ENCODE data around the gene ENAH. TPM values are rescaled to one million over a fixed set of nuclear protein-coding genes. Genes with fewer than 3 reads are reported as not detected.
A peak's percentile ranks its signal among the peaks of the same experiment; 100 is the strongest.
"Not testable (repeated sequence)": the region's sequence is repeated elsewhere in the genome, so short reads cannot be mapped to it uniquely, and the experiment has no call there.

ENAH gene
- total RNA-seq, 2 donors from 2014 or later = 73.4 to 79.0 TPM

DNA sequence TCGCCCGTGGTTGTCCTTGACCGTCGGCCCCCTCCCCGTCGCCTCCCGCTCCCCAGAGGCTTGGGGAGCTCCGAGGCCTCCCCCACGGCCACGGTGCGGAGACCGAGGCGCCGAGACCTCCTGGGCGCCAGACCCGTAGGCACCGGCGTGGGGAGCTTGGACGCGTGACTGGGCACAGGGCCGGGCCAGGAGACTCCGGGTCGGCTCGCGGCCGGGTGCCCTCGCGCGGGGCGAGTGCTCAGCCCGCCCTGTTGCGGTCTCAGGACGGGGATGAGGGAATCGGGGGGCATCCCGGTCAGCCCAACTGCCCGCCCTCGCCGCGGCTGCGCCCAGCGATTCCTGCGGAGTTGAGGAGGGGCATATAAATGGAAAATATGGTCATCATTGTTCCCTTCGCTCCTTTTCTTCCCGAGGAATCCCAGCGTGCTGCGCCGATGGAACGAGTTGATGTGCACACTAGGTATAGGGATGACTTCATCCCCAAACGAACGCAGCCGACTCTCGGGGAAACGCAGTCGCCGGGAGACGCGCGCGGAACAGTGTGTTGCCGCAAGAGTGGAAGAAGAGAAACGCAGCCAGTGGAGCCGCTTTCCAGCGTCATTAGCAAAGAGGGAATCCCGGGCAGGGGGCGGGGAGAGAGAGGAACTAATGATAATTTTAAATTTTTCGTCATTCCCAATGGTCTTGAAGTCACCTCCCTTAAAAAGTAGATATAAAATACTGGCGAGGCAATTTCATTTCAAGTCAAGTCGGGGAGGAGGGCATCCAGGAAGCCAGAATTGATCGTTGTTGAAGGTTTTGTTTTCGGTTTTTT lies 747 bp upstream of the ENAH start:
- peak; percentile 77 for DNase-seq
- intact Hi-C loops (cut with DNase I) = loop anchor here in 1 of 2 donors (5.0 kb wide), 1 partner anchor 114 kb away; no protein-coding TSS in a partner anchor
- ATAC-seq = peak; percentile 43 to 62

DNA sequence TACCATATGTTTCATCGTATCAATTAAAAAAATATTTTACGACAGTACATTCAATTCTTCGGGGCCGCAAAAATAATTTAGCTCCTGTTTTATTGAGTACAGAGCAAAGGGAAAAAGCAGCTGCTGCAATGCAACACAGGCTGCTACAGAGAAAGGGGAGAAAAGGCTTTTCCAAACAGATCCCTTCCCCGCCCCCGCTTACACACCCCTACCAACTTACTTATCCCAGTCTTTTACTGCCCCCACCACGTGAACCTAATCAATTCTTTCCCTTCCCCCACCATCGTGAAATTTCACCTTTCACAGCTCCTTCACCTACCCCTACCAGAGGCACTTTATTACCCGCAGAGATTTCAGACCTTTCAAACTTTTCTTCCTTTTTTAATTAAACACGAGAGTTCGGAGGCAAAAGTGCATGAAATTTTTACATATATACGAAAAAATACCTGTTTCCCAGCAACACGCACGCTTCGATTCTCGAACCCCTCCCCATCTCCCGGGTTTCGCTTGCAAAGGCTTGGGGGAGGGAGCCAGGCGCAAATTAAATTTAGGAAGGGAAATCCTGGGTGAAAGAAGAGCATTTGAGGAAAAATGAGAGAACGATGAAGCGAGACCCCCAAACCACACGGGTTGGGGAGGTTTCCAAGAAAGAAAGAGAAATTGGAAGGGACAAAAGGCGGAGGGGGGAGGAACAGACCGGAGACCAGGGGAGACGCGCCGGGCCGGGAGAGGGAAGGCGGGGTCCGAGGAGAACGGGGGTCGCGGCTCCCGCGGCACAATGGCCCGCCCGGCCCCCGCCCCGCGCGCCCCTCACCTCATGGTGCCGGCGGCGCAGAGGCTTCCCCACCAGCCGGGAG lies 823 bp downstream of the ENAH start:
- no peak for DNase-seq

DNA sequence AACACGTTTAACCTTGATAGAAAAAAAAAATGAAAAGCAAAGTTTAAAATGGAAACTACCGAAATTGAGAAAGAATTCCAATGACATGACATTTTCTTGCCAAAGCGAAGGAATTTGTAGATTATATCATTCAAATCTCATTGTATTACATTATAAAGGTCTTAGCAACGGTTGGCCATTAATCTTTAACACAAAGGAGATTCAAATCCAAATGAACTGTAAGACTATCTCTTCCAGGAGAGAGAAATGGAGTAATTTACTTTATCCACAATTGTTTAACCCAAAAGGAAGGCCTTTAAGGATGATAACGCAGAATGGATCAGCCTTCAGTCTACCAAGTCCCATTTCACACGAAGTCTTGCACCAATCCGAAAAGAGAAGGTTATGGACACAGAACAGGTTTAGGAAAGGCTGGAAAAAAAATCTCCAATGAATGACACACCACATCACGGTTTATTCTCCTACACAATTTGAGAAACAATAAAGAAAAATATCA lies 1.5 kb downstream of the ENAH start:
- no peak for DNase-seq
- ATAC-seq = no peak
- intact Hi-C loops (cut with DNase I) = loop anchor here in 1 of 2 donors (5.0 kb wide), 1 partner anchor 116 kb away; no protein-coding TSS in a partner anchor

More for the DNA sequence above, 823 bp downstream of the ENAH start:
- peak; percentile 3 to 4 for ATAC-seq
- intact Hi-C loops (cut with DNase I) = loop anchor here in 1 of 2 donors (5.0 kb wide), 1 partner anchor 115 kb away; no protein-coding TSS in a partner anchor

DNA sequence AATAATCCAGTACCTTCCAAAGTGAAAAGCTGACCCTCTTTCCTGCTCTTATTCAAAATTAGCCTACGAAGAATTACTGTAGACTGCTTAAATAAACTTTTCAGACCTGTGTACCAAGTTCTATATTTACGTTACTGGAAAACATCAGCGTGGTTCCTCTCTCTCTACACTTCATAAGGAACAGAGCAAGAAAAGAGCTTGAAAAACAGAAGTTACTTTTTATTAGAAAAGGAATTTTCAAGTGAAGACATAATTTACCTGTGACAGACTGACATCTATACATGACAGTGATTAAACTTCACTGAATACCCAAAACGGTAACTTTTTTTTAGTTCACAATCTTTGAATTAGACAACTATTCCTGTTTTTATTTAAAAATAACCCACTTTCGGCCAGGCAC lies 2.7 kb downstream of the ENAH start:
- no peak for DNase-seq
- ATAC-seq = no peak
- intact Hi-C loops (cut with DNase I) = loop anchor here in 1 of 2 donors (5.0 kb wide), 1 partner anchor 117 kb away; no protein-coding TSS in a partner anchor

DNA sequence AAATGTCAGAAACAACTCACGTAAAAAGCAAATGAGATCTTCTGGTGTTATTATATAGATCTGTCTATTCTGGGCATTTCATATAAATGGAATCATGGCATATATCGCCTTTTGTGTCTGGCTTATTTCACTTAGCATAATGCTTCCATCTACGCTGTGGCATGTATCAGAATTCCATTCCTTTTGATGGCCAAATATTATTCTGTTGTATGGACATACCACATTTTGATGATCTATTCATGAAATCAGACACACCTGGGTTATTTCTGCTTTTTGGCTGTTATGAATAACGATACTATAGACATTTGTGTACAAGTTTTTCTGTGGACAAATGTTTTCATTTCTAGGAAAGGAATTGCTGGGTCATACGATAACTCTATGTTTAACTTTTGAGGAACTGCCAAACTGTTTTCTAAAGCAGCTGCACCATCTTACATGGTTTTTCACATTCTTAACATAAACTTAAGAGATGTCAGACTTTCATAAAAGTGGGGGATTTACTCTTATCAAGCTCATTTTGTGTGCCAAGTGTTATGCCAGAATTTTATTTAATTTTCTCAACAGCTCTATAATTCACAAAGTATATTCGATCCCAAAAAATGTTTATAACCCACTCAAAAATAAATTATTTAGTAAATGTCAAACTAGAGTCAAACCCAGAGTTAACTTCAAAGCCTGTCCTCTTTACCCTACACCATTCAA lies 7.6 kb downstream of the ENAH start:
- DNase-seq = no peak
- intact Hi-C loops (cut with DNase I) = loop anchor here in 1 of 2 donors (10.0 kb wide), 1 partner anchor 51 kb away; no protein-coding TSS in a partner anchor
- no peak for ATAC-seq

DNA sequence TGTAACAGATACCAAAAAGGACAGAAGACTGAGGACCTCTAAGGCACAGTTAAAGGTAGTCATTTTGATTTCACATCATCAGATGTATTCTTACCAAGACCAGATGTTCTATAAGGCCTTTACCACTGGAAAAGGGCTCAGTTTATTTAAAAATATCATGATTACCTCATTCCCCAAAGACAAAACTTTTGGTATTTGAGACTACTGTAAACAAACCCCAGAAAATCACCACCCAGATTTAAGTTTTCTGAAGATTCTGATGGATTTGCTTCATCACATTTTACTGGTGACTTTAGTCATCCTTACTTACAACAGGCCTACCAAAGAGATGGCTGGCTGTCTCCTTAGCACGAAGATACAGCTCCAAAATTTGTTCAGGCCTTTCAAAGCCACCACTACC lies 8.3 kb downstream of the ENAH start:
- DNase-seq = no peak

DNA sequence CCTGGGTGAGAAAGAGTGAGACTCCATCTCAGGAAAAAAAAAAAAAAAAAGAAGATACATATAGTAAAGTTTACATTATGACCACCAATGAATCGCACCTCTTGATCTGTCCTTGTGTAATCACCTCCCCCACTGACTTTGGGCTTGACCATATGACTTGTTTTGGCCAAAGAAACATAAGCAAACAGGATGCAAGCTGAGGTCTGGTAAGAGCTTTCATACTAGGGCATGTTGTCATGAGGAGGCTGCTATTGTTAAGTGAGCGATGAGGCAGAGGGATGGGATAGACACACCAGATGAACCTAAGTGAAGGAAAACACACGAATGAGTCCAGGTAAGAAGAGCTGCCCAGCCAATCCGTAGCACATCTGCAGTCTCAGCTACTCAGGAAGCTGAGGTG lies 10.7 kb downstream of the ENAH start:
- intact Hi-C loops (cut with DNase I) = loop anchor here in 1 of 2 donors (10.0 kb wide), 1 partner anchor 47 kb away; no protein-coding TSS in a partner anchor

More for the DNA sequence above, 8.3 kb downstream of the ENAH start:
- ATAC-seq = no peak
- intact Hi-C loops (cut with DNase I) = loop anchor here in 1 of 2 donors (10.0 kb wide), 1 partner anchor 50 kb away; no protein-coding TSS in a partner anchor

DNA sequence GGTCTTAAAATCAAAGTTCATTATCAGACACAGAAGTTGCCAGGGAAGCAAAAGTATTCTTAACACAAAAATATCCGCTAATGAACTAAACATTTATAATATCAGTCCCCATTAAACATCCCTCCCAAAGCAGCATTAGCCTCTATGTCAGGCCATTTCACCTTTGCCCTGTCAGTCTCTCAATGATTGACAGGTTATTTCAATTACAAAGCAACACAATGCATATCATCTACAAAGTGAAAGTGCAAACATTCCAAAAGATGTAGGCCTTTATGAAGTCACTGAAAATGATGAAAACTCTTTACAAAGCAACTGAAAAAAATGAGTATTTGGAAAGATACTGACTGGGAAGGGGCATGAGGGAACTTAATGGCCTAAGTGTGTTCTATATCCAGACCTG lies 14.1 kb downstream of the ENAH start:
- intact Hi-C loops (cut with DNase I) = no loop called here
- no peak for DNase-seq
- no peak for ATAC-seq

More for the DNA sequence above, 10.7 kb downstream of the ENAH start:
- ATAC-seq = no peak
- DNase-seq = no peak

DNA sequence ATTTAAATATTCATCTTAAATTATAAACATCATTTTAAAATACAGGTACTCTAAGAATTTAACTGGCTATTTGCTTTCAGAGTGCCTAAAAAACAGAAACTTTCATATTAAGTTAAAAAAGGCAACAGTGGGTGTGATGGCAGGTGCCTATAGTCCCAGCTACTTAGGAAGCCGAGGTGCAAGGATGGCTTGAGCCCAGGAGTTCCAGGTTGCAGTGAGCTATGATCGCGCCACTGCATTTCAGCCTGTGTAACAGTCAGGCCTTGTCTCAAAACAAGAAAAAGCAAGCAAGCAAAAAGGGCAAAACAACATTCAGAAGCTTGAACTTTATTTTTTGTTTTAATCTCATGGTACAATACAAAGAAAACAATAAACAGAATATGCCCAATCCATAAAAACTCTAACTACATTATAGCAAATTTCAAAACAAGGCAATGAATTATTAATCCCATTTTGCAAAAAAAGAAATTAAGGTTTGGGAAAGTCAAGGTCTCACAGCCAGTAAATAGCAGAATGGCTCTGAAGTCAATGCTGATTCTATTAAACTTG lies 15.2 kb downstream of the ENAH start:
- DNase-seq (no peak), ATAC-seq (no peak)
- intact Hi-C loops (cut with DNase I) = no loop called here

DNA sequence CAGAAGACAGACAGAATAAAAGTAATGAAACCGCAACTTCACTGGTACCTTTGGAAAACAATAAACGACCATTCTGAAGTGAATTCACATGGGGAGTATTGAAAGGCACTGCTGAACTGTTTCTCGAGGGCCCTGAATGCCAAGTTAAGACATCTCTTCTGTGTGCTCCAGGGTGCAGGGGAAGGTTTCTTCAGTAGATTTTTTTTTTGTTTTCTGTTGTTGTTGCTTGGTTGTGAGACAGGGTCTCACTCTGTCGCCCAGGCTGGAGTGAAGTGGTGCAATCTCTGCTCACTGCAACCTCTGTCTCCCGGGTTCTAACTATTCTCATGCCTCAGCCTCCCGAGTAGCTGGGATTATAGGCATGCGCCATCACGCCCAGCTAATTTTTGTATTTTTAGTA lies 15.9 kb downstream of the ENAH start:
- intact Hi-C loops (cut with DNase I); DNase-seq; ATAC-seq: not testable (repeated sequence)

DNA sequence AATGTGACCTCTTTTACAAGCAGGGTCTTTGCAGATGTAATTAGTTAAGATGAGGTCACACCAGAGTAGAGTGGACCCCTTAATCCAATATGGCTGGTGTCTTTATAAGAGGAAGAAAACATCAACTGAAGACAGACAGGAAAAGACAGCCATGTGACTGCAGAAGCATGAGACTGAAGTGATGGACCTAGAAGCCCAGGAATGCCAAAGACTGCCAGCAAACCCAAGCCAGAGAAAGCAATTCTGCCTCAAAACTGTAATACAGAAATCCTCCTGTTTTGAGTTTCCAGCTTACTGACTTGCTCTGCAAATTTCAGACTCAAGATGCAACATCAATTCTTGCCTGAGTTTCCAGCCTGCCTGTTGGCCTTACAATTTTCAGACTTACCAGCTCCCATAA lies 17.3 kb downstream of the ENAH start:
- no peak for ATAC-seq
- intact Hi-C loops (cut with DNase I) = no loop called here
- DNase-seq = no peak

DNA sequence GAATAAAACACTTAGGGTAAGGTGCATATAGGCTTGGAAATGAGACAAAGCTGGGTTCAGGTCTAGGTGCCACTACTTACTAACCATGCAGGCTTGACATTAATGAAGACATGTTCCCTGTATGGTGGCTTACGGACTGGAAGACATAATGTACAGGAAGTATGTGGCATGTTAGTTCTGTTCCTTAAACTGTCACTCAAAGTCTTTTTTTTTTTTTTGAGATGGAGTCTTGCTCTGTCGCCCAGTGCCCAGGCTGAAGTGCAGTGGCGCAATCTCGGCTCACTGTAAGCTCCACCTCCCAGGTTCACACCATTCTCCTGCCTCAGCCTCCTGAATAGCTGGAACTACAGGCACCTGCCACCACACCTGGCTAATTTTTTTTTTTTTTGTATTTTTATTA lies 20.1 kb downstream of the ENAH start:
- ATAC-seq; intact Hi-C loops (cut with DNase I); DNase-seq: not testable (repeated sequence)

DNA sequence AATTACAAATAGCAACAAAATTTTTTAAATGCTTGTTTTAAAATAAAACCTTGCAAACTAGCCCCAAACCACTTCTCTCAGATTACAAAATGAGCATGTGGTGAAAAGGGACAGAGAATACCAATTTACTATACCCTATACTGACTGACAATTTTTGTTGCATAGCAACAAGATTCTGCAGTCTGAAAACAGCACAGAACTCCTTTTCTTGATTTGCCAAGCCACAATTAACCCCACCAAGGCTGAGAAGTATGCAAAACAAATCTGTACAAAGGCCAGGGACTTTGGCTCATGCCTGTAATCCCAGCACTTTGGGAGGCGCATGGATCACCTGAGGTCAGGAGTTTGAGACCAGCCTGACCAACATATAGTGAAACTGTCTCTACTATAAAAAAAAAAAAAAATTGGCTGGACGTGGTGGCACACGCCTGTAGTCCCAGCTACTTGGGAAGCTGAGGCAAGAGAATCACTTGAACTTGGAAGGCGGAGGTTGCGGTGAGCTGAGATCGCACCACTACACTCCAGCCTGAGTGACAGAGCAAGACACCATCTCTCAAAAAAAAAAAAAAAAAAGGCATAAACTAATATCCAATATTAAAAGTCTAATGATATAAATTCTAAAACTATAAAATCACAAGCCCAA lies 21.8 kb downstream of the ENAH start:
- intact Hi-C loops (cut with DNase I) = no loop called here
- no peak for ATAC-seq
- DNase-seq = no peak

DNA sequence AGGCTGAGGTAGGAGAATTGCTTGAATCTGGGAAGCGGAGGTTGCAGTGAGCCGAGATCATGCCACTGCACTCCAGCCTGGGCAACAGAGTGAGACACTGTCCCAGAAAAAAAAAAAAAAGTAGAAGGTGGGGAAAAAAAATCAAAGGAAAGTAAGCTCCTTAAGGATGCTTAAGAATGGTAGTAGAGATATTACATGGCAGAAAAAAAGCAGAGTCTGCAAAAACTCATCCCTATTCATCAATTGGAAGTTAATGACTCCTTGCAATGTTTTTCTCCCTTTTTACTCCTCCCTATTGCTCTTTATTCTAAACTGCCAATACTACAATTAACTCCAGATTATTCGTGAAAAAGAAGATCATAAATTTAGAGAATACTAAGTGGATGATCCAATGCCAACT lies 23.4 kb downstream of the ENAH start:
- DNase-seq (no peak), ATAC-seq (no peak)
- intact Hi-C loops (cut with DNase I) = no loop called here

DNA sequence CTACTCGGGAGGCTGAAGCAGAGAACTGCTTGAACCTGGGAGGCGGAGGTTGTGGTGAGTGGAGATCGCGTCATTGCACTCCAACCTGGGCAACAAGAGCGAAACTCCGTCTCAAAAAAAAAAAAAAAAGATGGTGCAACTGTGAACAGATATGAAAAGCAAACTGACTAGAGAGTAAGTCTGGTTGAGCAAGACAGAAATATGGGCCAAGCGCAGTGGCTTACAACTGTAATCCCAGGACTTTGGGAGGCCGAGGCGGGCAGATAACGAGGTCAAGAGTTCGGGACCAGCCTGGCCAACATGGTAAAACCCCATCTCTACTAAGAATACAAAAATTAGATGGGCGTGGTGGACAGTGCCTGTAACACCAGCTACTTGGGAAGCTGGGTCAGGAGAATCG lies 24.1 kb downstream of the ENAH start:
- intact Hi-C loops (cut with DNase I); DNase-seq; ATAC-seq: not testable (repeated sequence)

DNA sequence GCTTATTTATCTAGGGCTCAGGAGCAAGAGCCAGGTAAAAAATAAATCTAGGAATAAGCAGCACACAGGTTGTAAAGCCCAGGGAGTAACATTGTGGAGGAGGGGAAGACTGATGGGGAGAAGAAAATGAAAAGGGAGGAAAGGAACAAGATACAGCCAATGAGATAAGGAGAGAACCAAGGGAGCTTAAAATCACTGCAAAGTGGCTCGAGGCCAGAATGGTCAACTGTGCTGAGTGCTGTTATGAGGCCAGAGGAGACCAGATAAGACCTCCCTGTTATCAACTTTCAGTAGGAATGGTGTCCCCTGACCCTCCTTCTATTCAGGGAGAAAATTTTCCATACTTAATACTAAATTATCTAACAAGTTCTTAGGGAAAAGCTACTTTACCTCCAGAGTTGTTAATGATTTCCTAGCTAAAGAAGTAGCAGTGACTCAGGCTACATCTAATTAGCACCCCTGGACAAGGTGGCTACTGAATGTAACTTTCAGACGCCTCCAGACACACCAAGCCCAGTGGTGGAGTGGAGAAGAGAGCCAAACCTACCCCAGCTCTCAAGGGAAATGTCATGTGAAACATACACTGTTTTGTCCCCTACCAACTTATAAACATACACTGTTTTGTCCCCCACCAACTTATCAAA lies 25.5 kb downstream of the ENAH start:
- intact Hi-C loops (cut with DNase I) = no loop called here
- peak; percentile 39 for DNase-seq
- ATAC-seq = peak; percentile 86 to 90

DNA sequence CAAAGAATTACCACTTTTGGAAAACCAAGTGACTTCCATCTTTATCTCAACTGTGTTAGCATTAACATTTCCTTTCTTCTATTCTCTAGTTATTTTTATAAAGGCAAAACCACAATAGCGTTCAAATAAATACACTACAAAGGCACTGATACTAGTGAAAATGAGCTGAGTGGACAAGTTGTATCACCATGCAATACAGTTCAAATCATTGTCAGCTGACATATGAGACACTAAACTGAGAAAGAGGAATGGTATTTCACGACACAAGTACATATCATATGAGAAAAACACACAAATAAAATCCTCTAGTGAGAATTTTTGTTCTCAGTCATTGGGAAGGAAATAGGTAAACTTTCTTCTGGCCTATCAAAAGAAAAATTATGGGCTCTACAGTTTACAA lies 26.2 kb downstream of the ENAH start:
- no peak for DNase-seq
- intact Hi-C loops (cut with DNase I) = no loop called here
- ATAC-seq = peak in 1 of 2 donors; percentile 25

DNA sequence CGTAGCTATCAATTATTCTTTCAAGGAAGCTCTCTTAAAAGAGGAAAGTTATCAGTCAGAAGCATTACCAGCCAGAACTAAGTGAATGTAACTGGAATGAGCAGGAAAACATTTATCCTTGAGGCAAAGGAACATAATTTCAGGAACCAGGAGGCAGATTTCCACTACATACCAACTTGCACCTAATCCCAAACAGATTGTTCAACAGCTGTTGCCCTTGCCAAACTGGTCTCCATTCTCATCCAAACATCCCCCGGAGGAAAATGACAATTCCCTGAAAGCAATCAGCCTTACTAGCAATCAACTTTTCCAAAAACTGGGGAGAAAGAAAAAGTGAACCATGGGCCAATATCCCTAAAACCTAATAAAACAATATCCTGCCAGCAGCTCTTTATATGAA lies 35.0 kb downstream of the ENAH start:
- intact Hi-C loops (cut with DNase I) = no loop called here
- DNase-seq = no peak
- no peak for ATAC-seq
